GM12878 (cell line): ENCODE measurements around the gene CMSS1.

Experiments used
- CREB1 ChIP-seq: IDR thresholded peaks from 2 replicates; pipeline ENCODE4 v1.6.1; 2012; ENCODE audit warnings: low read depth, mild to moderate bottlenecking, inconsistent platforms
- FOXK2 ChIP-seq: fragments of 450-650 bp; IDR thresholded peaks from 2 replicates; pipeline ENCODE4 v1.6.1; 2017; ENCODE audit warnings: mild to moderate bottlenecking, moderate library complexity
- NR2C2 ChIP-seq: IDR thresholded peaks from 2 replicates; pipeline ENCODE4 v1.6.1; 2011; ENCODE audit warnings: borderline replicate concordance, low read depth; ENCODE audit not compliant: control insufficient read depth, insufficient read length
- PML ChIP-seq: IDR thresholded peaks from 2 replicates; pipeline ENCODE4 v1.6.1; 2012; ENCODE audit warnings: low read length, inconsistent platforms
- POLR2A ChIP-seq: IDR thresholded peaks from 2 replicates; pipeline ENCODE4 v1.6.1; 2011; ENCODE audit warnings: low read depth, mild to moderate bottlenecking, low read length
- RAD21 ChIP-seq: IDR thresholded peaks from 2 replicates; pipeline ENCODE4 v1.6.1; 2011; ENCODE audit warnings: mild to moderate bottlenecking, low read depth, low read length, moderate library complexity; ENCODE audit not compliant: insufficient read depth
- SIN3A ChIP-seq: IDR thresholded peaks from 2 replicates; pipeline ENCODE4 v1.6.1; 2012; ENCODE audit warnings: low read depth, low read length, improper control_type of control experiment
- TCF12 ChIP-seq: IDR thresholded peaks from 2 replicates; pipeline ENCODE4 v1.6.1; 2011; ENCODE audit warnings: low read depth, mild to moderate bottlenecking, low read length
- TF ChIP-seq, protein P1 (sequence below), 3 experiments: IDR thresholded peaks in 2 of 3; conservative IDR thresholded peaks in 1 of 3; 2 replicates each; pipeline ENCODE4 v1.5.1; 2011; ENCODE audit warnings: low read depth in 3 of 3, low read length in 3 of 3, mild to moderate bottlenecking in 3 of 3, control low read depth in 2 of 3, moderate library complexity in 2 of 3, inconsistent platforms in 1 of 3, mixed read lengths in 1 of 3; ENCODE audit not compliant: control insufficient read depth in 2 of 3, insufficient read depth in 1 of 3; ENCODE audit errors: extremely low read depth in 1 of 3

GRCh38 chr3:99997293-99997692, 179.6 kb downstream of the CMSS1 start:
- no peak for TF ChIP-seq FOXK2
- TF ChIP-seq SIN3A = no peak
- TF ChIP-seq NR2C2 = no peak
- no peak for TF ChIP-seq CREB1
- no peak for TF ChIP-seq POLR2A
- TF ChIP-seq, protein P1, sequence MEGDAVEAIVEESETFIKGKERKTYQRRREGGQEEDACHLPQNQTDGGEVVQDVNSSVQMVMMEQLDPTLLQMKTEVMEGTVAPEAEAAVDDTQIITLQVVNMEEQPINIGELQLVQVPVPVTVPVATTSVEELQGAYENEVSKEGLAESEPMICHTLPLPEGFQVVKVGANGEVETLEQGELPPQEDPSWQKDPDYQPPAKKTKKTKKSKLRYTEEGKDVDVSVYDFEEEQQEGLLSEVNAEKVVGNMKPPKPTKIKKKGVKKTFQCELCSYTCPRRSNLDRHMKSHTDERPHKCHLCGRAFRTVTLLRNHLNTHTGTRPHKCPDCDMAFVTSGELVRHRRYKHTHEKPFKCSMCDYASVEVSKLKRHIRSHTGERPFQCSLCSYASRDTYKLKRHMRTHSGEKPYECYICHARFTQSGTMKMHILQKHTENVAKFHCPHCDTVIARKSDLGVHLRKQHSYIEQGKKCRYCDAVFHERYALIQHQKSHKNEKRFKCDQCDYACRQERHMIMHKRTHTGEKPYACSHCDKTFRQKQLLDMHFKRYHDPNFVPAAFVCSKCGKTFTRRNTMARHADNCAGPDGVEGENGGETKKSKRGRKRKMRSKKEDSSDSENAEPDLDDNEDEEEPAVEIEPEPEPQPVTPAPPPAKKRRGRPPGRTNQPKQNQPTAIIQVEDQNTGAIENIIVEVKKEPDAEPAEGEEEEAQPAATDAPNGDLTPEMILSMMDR (IDR thresholded peaks at IDR 0.05 in 2 of 3, conservative IDR thresholded peaks at IDR 0.05 in 1 of 3; ENCODE audit: control insufficient read depth in 2 of 3, extremely low read depth in 1 of 3, insufficient read depth in 1 of 3, low read depth in 3 of 3, low read length in 3 of 3) = no peak
- no peak for TF ChIP-seq TCF12
- no peak for TF ChIP-seq RAD21
- no peak for TF ChIP-seq PML
